Measurements from ENCODE around the gene LALBA.
"Not testable (repeated sequence)": the region's sequence is repeated elsewhere in the genome, so short reads cannot be mapped to it uniquely, and the experiment has no call there.

Gene LALBA

GRCh38 chr12:48527891-48528670 is 41.8 kb downstream of the LALBA start:
- no peak for DNase-seq

- no peak for DNase-seq
These were observed 44.5 kb downstream of the LALBA start, which contains the start of gene OR8S1 for GRCh38 chr12:48525332-48525731. Gene OR8S1 (plus strand): TSS chr12:48525632. CDS start chr12:48525632, 0 bp downstream.

- DNase-seq, result not testable (repeated sequence)
These were observed 49.5 kb downstream of the LALBA start for GRCh38 chr12:48520381-48520780.
